Stimulated activated CD8-positive, alpha-beta memory T cell treated with anti-CD3 and anti-CD28 coated beads, Interleukin-7, amount 100 ng/mL, for 24 hours (primary cell): ENCODE results near the gene SLC22A23.
"Not testable (repeated sequence)": the region's sequence is repeated elsewhere in the genome, so short reads cannot be mapped to it uniquely, and the experiment has no call there.

Experiments
- DNase-seq: peaks from one replicate; pipeline ENCODE4 v3.0.0-alpha.2; 2020; ENCODE audit warnings: low read depth

SLC22A23 gene

GRCh38 chr6:3261921-3262320 is 194.9 kb downstream of the SLC22A23 start:
- no peak for DNase-seq

GRCh38 chr6:3261518-3261820 is 195.4 kb downstream of the SLC22A23 start:
- DNase-seq: no peak

- no peak for DNase-seq
These were observed 195.9 kb downstream of the SLC22A23 start for GRCh38 chr6:3260772-3261517.

- no peak for DNase-seq
These were observed 196.6 kb downstream of the SLC22A23 start for GRCh38 chr6:3260296-3260695.

- no peak for DNase-seq
These were observed 197.3 kb downstream of the SLC22A23 start for GRCh38 chr6:3259491-3259958.

GRCh38 chr6:3258720-3259490 is 197.9 kb downstream of the SLC22A23 start, which contains the start of gene PSMG4:
Gene PSMG4 (plus strand): TSS chr6:3258947. CDS start chr6:3259023, 76 bp downstream.
- peak; percentile 89 for DNase-seq

- DNase-seq: no peak
These were observed 198.6 kb downstream of the SLC22A23 start for GRCh38 chr6:3258201-3258600.

GRCh38 chr6:3253597-3253961 is 203.3 kb downstream of the SLC22A23 start:
- DNase-seq: no peak

- DNase-seq: no peak
These were observed 203.8 kb downstream of the SLC22A23 start for GRCh38 chr6:3252861-3253596.

- no peak for DNase-seq
These were observed 204.5 kb downstream of the SLC22A23 start for GRCh38 chr6:3252369-3252768.

- peak; percentile 71 for DNase-seq
These were observed 205.2 kb downstream of the SLC22A23 start for GRCh38 chr6:3251462-3252314.

GRCh38 chr6:3250231-3250675 is 206.6 kb downstream of the SLC22A23 start:
- DNase-seq: no peak

GRCh38 chr6:3249821-3250220 is 207.0 kb downstream of the SLC22A23 start:
- DNase-seq: no peak

- DNase-seq: no peak
These were observed 209.3 kb downstream of the SLC22A23 start for GRCh38 chr6:3247255-3248146.

GRCh38 chr6:3245216-3245615 is 211.6 kb downstream of the SLC22A23 start:
- DNase-seq: no peak

GRCh38 chr6:3244832-3245161 is 212.1 kb downstream of the SLC22A23 start:
- not testable (repeated sequence) for DNase-seq

- DNase-seq: no peak
These were observed 212.6 kb downstream of the SLC22A23 start for GRCh38 chr6:3244003-3244831.

GRCh38 chr6:3242768-3243167 is 214.1 kb downstream of the SLC22A23 start:
- DNase-seq: no peak

GRCh38 chr6:3241745-3242144 is 215.1 kb downstream of the SLC22A23 start:
- not testable (repeated sequence) for DNase-seq

- DNase-seq: no peak
These were observed 216.3 kb downstream of the SLC22A23 start for GRCh38 chr6:3240595-3240994.
